HepG2 (cell line): ENCODE results near the gene KRT12. TPM values are rescaled to one million over a fixed set of nuclear protein-coding genes. Genes with fewer than 3 reads are reported as not detected.

Experiments used
- AGO1 ChIP-seq: fragments of 200-400 bp; formaldehyde crosslinking; IDR thresholded peaks from 2 replicates; pipeline ENCODE4 v1.6.1; 2017; ENCODE audit warnings: mild to moderate bottlenecking, low read depth, low read length, moderate library complexity; ENCODE audit not compliant: poor library complexity, severe bottlenecking
- DDIT3 ChIP-seq: sonication (generic); formaldehyde crosslinking; IDR thresholded peaks from 2 replicates; pipeline ENCODE4 v1.4.0; 2020; ENCODE audit warnings: mild to moderate bottlenecking, missing genetic modification reagents
- FOSL2 ChIP-seq: sonication (generic); formaldehyde crosslinking; IDR thresholded peaks from 2 replicates; pipeline ENCODE4 v1.4.0; 2020; ENCODE audit warnings: missing genetic modification reagents
- HNF1A ChIP-seq, 2 experiments: sonication (generic) in 1 of 2; formaldehyde crosslinking in 1 of 2; IDR thresholded peaks; 2 replicates each; pipeline versions ENCODE4 v1.4.0 to v1.6.1; 2016 to 2020; ENCODE audit warnings: borderline replicate concordance in 1 of 2, low read depth in 1 of 2, mild to moderate bottlenecking in 1 of 2, missing genetic modification reagents in 1 of 2
- HNF1B ChIP-seq: sonication (generic); formaldehyde crosslinking; IDR thresholded peaks from 2 replicates; pipeline ENCODE4 v1.5.1; 2020; ENCODE audit warnings: mild to moderate bottlenecking, moderate library complexity, missing genetic modification reagents
- MTERF4 ChIP-seq: sonication (generic); formaldehyde crosslinking; IDR thresholded peaks from 2 replicates; pipeline ENCODE4 v1.8.0; 2023; ENCODE audit warnings: mild to moderate bottlenecking, missing genetic modification reagents
- MZF1 ChIP-seq: sonication (generic); formaldehyde crosslinking; IDR thresholded peaks from 2 replicates; pipeline ENCODE4 v1.8.1; 2023; ENCODE audit warnings: mild to moderate bottlenecking, missing genetic modification reagents, borderline replicate concordance
- NCOA2 ChIP-seq: sonication (generic); formaldehyde crosslinking; IDR thresholded peaks from 2 replicates; pipeline ENCODE4 v1.8.0; 2022; ENCODE audit warnings: inconsistent platforms
- PAXIP1 ChIP-seq: sonication (generic); formaldehyde crosslinking; conservative IDR thresholded peaks from 2 replicates; pipeline ENCODE4 v1.4.0; 2020; ENCODE audit warnings: mild to moderate bottlenecking, missing genetic modification reagents, moderate library complexity
- RBFOX2 ChIP-seq: fragments of 200-400 bp; formaldehyde crosslinking; IDR thresholded peaks from 2 replicates; pipeline ENCODE4 v1.6.1; 2017; ENCODE audit warnings: low read depth, mild to moderate bottlenecking, low read length
- TFAP4 ChIP-seq: sonication (generic); IDR thresholded peaks from 2 replicates; pipeline ENCODE4 v1.6.1; 2016; ENCODE audit warnings: low read depth, borderline replicate concordance
- TFE3 ChIP-seq: IDR thresholded peaks from 2 replicates; pipeline ENCODE4 v1.6.1; 2016
- TSC22D2 ChIP-seq: sonication (generic); formaldehyde crosslinking; IDR thresholded peaks from 2 replicates; pipeline ENCODE4 v1.5.1; 2020; ENCODE audit warnings: missing genetic modification reagents, mild to moderate bottlenecking, borderline replicate concordance
- polyA plus RNA-seq, 8 experiments: library from polyadenylated mRNA; depleted of rRNA in 3 of 8; stranded (reverse) in 7 of 8; unstranded in 1 of 8; fragments of >200 nt; fragmentation: Illumina TruSeq in 4 of 8; extraction: Trizol in 4 of 8; gene quantifications; 2 replicates each; pipeline versions ENCODE4 v1.2.1 to v1.2.3, GENCODE V29; 2011 to 2016; ENCODE audit warnings: low read depth in 4 of 8, missing spikeins in 1 of 8, mixed read lengths in 1 of 8; ENCODE audit not compliant: insufficient read depth in 1 of 8
- total RNA-seq, 5 experiments: library from RNA; depleted of rRNA; stranded (reverse); fragments of >200 nt; fragmentation: Illumina TruSeq; extraction: Trizol; gene quantifications; 2 replicates each; pipeline ENCODE4 v1.2.3, GENCODE V29; 2016; ENCODE audit warnings: low read depth in 1 of 5

The KRT12 gene
- total and polyA plus RNA-seq, 2 of the 13 experiments (the other 11 are each of a cell fraction or from before 2014, with no cell fraction given): 0.07 to 0.09 TPM

GRCh38 chr17:40903129-40903847, 36.3 kb upstream of the KRT12 start (continued):
- TF ChIP-seq TFAP4 (peak; percentile 60; the same call in 1 of the 2 replicates), FOSL2 (peak; percentile 94), PAXIP1 (CRISPR knock-in tag) (peak; percentile 52; the same call in 1 of the 2 replicates), DDIT3 (CRISPR knock-in tag) (no peak), MZF1 (CRISPR knock-in tag) (no peak), NCOA2 (CRISPR knock-in tag) (peak; percentile 26; the same call in 1 of the 2 replicates), HNF1A (IDR thresholded peaks at IDR 0.05; ENCODE audit: low read depth) (peak; percentile 87), HNF1A (CRISPR knock-in tag; IDR thresholded peaks at IDR 0.05; ENCODE audit: borderline replicate concordance) (peak; percentile 79; the same call in 1 of the 2 replicates), RBFOX2 (0 out of 2 replicates have a peak, but pooled peaks have one; percentile 35), HNF1B (CRISPR knock-in tag) (peak; percentile 54), AGO1 (no peak), MTERF4 (CRISPR knock-in tag) (no peak), TFE3 (CRISPR knock-in tag) (peak; percentile 32; the same call in 1 of the 2 replicates), TSC22D2 (CRISPR knock-in tag) (no peak)
